GM12873 (cell line): ENCODE measurements around the gene DNPEP.

Experiments used
- CTCF ChIP-seq: IDR thresholded peaks from 2 replicates; pipeline ENCODE4 v1.5.1; 2012; ENCODE audit warnings: low read depth, mild to moderate bottlenecking, moderate library complexity, low read length, control low read depth; ENCODE audit not compliant: insufficient read depth; ENCODE audit errors: missing control alignments

Gene DNPEP

GRCh38 chr2:219352448-219353023 lies 35.2 kb downstream of the DNPEP start:
- TF ChIP-seq CTCF: peak; percentile 81

- no peak for TF ChIP-seq CTCF
Observed at GRCh38 chr2:219350710-219351221, 36.9 kb downstream of the DNPEP start.

- no peak for TF ChIP-seq CTCF
Observed at GRCh38 chr2:219350215-219350614, 37.5 kb downstream of the DNPEP start.

GRCh38 chr2:219344751-219345430 lies 42.8 kb downstream of the DNPEP start:
- TF ChIP-seq CTCF: no peak

- no peak for TF ChIP-seq CTCF
Observed at GRCh38 chr2:219335373-219335786, 52.3 kb downstream of the DNPEP start.

GRCh38 chr2:219334076-219334475 lies 53.6 kb downstream of the DNPEP start:
- no peak for TF ChIP-seq CTCF

- TF ChIP-seq CTCF: no peak
Observed at GRCh38 chr2:219332542-219332941, 55.2 kb downstream of the DNPEP start, which contains the start of gene RESP18. Gene RESP18, minus strand, starts transcription at chr2:219332744.
